HFFc6 (cell line): ENCODE results near the gene SPIN2B. TPM values are rescaled to one million over a fixed set of nuclear protein-coding genes. Genes with fewer than 3 reads are reported as not detected.
"Not testable (repeated sequence)": the region's sequence is repeated elsewhere in the genome, so short reads cannot be mapped to it uniquely, and the experiment has no call there.

ENCODE experiments used
- DNase-seq: peaks from one replicate; pipeline ENCODE4 v3.0.0-alpha.2; 2018
- H3K27ac Mint-ChIP-seq: 2 replicates; pipeline ENCODE4 v1.8.0; 2020; ENCODE audit warnings: mild to moderate bottlenecking, mixed read lengths
- H3K27me3 Mint-ChIP-seq: 2 replicates; pipeline ENCODE4 v1.8.0; 2021; ENCODE audit warnings: mild to moderate bottlenecking, moderate library complexity, mixed read lengths; ENCODE audit not compliant: insufficient read depth
- H3K36me3 Mint-ChIP-seq: 2 replicates; pipeline ENCODE4 v1.8.0; 2021; ENCODE audit warnings: low read depth, mixed read lengths
- H3K4me1 Mint-ChIP-seq: 2 replicates; pipeline ENCODE4 v1.8.0; 2020; ENCODE audit warnings: low read depth, mixed read lengths
- H3K4me3 Mint-ChIP-seq: 2 replicates; pipeline ENCODE4 v1.8.0; 2020; ENCODE audit warnings: mild to moderate bottlenecking, moderate library complexity, mixed read lengths
- H3K9me3 Mint-ChIP-seq: 2 replicates; pipeline ENCODE4 v1.8.0; 2020; ENCODE audit warnings: mild to moderate bottlenecking, mixed read lengths
- total RNA-seq, 6 experiments: library from RNA; stranded (reverse); fragmentation: NEBNext Ultra II Directional; extraction: Animal tissue kit (Norgen Biotek cat#: 25700); gene quantifications; 2 replicates in 1 of 6; 3 replicates in 5 of 6; pipeline ENCODE4 v1.2.3, GENCODE V29; 2021
- TF ChIP-seq, protein P1 (sequence below): fragments of 200-600 bp; sonication (generic); IDR thresholded peaks from 2 replicates; pipeline ENCODE4 v1.5.0; 2021; ENCODE audit warnings: antibody characterized with exemption, mild to moderate bottlenecking

The SPIN2B gene
- total RNA-seq, 6 experiments from 2014 or later = 8.1 to 11.4 (median 9.6) TPM

DNA sequence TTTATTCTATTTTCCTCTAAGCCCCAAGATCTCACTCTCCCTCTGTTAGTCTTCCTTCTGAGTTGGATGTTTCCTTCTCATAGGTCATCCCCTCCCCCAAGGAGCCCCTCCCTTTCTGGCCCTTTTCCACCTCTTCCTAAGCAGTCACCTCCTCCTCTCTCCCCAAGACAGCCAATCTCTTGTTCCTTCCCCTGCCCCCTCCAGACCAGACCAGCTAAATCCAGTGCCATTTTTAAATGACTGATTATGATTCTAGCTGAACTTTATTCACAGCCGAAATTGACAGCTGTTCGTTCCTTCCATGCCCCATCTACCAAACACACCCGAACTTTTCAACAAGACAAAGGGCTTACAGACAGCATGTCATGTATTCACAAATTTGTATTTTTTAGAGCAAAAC is 13.9 kb upstream of the SPIN2B start:
- Mint-ChIP-seq H3K4me1 (peaks cover 13% of the 10 kb centered on the region), H3K36me3 (no peaks in the 10 kb centered on the region), H3K27ac (no peak overlapping the region), H3K9me3 (no peaks in the 10 kb centered on the region), H3K4me3 (no peak overlapping the region), H3K27me3 (no peaks in the 10 kb centered on the region)
- TF ChIP-seq, protein P1, sequence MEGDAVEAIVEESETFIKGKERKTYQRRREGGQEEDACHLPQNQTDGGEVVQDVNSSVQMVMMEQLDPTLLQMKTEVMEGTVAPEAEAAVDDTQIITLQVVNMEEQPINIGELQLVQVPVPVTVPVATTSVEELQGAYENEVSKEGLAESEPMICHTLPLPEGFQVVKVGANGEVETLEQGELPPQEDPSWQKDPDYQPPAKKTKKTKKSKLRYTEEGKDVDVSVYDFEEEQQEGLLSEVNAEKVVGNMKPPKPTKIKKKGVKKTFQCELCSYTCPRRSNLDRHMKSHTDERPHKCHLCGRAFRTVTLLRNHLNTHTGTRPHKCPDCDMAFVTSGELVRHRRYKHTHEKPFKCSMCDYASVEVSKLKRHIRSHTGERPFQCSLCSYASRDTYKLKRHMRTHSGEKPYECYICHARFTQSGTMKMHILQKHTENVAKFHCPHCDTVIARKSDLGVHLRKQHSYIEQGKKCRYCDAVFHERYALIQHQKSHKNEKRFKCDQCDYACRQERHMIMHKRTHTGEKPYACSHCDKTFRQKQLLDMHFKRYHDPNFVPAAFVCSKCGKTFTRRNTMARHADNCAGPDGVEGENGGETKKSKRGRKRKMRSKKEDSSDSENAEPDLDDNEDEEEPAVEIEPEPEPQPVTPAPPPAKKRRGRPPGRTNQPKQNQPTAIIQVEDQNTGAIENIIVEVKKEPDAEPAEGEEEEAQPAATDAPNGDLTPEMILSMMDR = no peak
- DNase-seq = no peak

DNA sequence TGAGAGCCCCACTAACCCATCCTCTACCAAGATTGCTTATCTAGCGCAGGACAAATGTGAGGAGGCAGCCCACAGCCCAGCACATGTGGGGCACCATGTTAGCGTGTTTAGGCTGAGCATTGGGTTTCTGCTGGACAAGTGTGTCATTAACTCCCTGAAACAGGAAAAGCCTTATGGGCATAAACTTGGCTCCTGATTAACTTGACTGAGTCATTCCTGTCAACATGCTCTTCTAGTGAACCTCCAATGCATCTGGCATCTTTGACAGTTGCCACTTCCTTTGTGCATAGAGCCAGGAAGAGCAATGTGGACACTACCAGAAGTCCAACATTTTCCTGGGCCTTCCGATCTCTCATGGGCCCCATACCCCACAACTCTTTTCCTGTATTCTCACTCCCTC is 13.4 kb upstream of the SPIN2B start:
- H3K27me3 Mint-ChIP-seq = no peaks in the 10 kb centered on the region

DNA sequence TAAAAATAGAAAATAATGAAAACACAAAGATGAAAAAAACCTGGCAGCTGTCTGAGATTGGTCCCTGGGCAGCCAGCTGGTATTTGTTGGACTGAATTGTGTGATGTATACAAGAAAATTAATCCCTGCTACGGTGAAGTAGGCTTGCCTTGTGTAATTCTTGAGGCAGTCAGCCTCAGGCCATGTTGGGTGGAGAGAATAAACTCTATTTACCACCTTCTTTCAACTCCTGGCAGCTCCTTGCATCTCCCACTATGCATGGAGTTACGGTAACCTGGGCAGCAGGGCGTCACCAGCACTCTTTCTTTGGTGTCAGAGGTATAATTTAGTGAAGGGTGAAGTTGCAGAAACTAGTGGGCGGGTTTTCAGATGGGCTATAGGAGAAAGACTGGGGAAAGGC is 12.4 kb upstream of the SPIN2B start:
- no peak overlapping the region for H3K4me3 Mint-ChIP-seq
- TF ChIP-seq, protein P1 = no peak
- peaks cover 13% of the 10 kb centered on the region for H3K4me1 Mint-ChIP-seq
- no peak overlapping the region for H3K27ac Mint-ChIP-seq
- no peaks in the 10 kb centered on the region for H3K9me3 Mint-ChIP-seq
- no peaks in the 10 kb centered on the region for H3K27me3 Mint-ChIP-seq
- no peak for DNase-seq
- no peaks in the 10 kb centered on the region for H3K36me3 Mint-ChIP-seq

More for the DNA sequence above, 13.4 kb upstream of the SPIN2B start:
- TF ChIP-seq, protein P1 = no peak
- Mint-ChIP-seq H3K36me3 (no peaks in the 10 kb centered on the region), H3K27ac (no peak overlapping the region), H3K9me3 (no peaks in the 10 kb centered on the region), H3K4me3 (no peak overlapping the region), H3K4me1 (peaks cover 13% of the 10 kb centered on the region)
- DNase-seq = no peak

DNA sequence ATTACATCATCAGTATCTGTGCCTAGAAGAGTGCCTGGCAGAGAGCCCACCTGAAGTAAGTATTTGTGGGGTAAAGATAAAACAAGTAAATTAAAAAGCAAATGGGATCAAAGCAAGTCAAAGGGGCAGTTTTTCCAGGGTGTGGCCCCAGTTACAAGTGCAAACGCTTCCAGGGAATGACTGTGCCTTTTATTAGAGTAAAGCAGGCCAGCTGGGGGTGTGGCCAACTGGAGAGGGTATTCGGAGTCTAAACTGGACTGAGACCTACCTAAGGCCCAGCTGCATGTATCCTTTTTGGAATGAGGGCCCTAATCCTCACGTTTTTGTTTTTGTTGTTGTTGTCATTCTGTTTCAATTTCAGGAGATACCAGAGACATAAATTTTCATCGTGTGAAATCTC is 11.9 kb upstream of the SPIN2B start:
- not testable (repeated sequence) for H3K36me3 Mint-ChIP-seq, H3K4me3 Mint-ChIP-seq, H3K9me3 Mint-ChIP-seq, H3K27me3 Mint-ChIP-seq, H3K27ac Mint-ChIP-seq, DNase-seq
- H3K4me1 Mint-ChIP-seq = peaks cover 13% of the 10 kb centered on the region

DNA sequence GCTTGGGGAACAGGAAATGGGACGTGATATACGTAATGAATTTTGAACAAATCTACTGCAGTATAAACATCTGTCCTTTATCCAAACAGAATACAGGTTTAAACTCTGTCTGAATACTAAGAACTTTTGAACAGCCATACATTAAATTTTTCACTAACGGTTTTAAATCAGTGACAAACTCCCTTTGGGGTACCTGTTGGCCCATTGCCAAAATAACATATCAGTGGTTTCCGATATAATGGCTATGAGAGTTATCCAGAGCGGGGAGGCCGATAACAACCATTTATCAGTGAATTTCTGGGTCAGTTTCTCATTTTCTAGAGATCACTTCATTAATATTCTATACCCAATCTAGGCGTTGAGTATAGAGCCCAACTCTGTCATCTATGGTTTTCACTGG is 10.7 kb upstream of the SPIN2B start:
- TF ChIP-seq, protein P1 = no peak
- Mint-ChIP-seq H3K36me3 (no peaks in the 10 kb centered on the region), H3K27me3 (no peaks in the 10 kb centered on the region), H3K9me3 (no peaks in the 10 kb centered on the region), H3K4me1 (peaks cover 6% of the 10 kb centered on the region; the same call in 1 of the 2 replicates), H3K27ac (no peak overlapping the region), H3K4me3 (no peak overlapping the region)
- DNase-seq = no peak

DNA sequence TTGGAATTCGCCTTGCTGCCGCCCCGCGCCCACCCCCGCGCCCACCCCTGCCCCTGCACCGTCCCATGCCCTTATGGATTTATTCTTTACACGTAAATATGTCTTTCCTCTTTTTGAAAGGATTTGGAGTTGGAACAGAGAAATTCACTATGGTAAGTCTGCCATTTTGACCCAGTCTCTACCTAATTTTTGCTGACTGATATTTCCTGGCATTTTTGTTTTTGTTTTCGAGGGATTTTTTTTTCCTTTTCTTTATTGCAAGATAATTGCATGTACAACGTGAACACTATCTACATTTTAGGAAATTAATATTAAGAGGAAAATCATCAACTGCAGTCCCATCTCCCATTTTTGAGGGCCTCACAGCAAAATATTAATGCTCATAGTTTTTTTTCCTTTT is 468 bp upstream of the SPIN2B start:
- H3K9me3 Mint-ChIP-seq = no peaks in the 10 kb centered on the region
- peak overlapping the region; percentile 96 for H3K4me3 Mint-ChIP-seq
- DNase-seq = no peak
- no peaks in the 10 kb centered on the region for H3K27me3 Mint-ChIP-seq
- peak overlapping the region; percentile 90 for H3K27ac Mint-ChIP-seq
- peaks cover 8% of the 10 kb centered on the region for H3K4me1 Mint-ChIP-seq
- peaks cover 10% of the 10 kb centered on the region for H3K36me3 Mint-ChIP-seq
- TF ChIP-seq, protein P1 = no peak

DNA sequence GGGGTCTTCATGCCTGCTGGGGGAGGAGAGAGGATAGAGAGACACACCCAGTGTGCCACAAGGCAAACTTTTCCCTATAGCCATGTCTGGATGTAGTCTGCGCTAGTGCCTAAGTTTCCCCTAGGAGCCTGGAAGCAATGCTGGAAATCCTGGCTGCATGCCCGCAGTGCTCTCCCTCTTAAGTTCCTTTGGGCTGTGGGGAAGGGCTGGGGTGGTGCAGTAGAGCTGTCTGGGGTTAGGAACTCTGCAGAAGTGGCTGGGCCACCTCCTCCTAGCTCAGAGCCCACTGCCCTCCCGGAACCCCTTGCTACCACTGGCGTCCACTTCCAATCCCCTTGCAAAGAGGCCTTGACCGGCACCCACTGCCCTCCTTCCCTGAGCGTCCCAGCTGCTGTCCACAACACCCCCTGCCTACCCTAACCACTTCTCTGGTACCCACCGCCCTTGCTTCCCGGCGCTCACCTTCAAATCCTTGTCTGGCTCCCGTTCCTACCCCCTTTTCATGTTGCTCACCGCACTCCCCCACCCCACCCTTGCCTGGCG is 658 bp downstream of the SPIN2B start:
- DNase-seq, H3K9me3 Mint-ChIP-seq, H3K4me1 Mint-ChIP-seq, H3K27me3 Mint-ChIP-seq: not testable (repeated sequence)
- Mint-ChIP-seq H3K27ac (peak overlapping the region; percentile 90), H3K36me3 (peaks cover 18% of the 10 kb centered on the region), H3K4me3 (peak overlapping the region; percentile 96)
